Stimulated activated CD4-positive, alpha-beta T cell treated with anti-CD3 and anti-CD28 coated beads, Interleukin-4, amount 100 ng/mL, for 48 hours (primary cell): ENCODE results near the gene DDX49.
"Not testable (repeated sequence)": the region's sequence is repeated elsewhere in the genome, so short reads cannot be mapped to it uniquely, and the experiment has no call there.

Experiments used
- DNase-seq, 2 donors: peaks; one replicate each; pipeline ENCODE4 v3.0.0-alpha.2; 2020; ENCODE audit warnings: low read depth in 2 of 2

DDX49 gene

GRCh38 chr19:18895824-18896341, 23.6 kb upstream of the DDX49 start, which contains the start of gene CERS1:
Gene CERS1 (minus strand): TSS chr19:18896158. CDS start chr19:18896072, 86 bp downstream.
- DNase-seq = no peak

DNA sequence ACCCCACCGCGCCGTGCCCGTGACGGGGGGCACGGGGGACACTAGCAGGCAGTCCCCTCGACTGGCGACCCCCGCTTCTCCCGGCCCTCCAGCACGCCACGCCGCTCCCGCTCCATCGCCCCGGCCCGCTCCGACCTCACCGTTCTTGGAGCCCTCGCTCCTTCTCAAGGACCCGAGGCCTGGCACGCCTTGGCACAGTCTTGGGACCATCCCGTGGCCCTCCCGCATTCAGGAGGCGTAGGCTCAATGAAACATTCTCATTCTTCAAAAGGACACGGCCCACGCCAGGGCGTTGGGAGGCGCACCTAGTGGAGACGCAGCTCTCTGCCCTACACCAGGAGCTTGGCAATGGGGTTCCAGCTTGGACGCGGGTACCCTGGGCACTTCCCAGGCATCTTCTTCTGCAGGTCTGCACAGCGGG, 23.1 kb upstream of the DDX49 start:
- no peak for DNase-seq

DNA sequence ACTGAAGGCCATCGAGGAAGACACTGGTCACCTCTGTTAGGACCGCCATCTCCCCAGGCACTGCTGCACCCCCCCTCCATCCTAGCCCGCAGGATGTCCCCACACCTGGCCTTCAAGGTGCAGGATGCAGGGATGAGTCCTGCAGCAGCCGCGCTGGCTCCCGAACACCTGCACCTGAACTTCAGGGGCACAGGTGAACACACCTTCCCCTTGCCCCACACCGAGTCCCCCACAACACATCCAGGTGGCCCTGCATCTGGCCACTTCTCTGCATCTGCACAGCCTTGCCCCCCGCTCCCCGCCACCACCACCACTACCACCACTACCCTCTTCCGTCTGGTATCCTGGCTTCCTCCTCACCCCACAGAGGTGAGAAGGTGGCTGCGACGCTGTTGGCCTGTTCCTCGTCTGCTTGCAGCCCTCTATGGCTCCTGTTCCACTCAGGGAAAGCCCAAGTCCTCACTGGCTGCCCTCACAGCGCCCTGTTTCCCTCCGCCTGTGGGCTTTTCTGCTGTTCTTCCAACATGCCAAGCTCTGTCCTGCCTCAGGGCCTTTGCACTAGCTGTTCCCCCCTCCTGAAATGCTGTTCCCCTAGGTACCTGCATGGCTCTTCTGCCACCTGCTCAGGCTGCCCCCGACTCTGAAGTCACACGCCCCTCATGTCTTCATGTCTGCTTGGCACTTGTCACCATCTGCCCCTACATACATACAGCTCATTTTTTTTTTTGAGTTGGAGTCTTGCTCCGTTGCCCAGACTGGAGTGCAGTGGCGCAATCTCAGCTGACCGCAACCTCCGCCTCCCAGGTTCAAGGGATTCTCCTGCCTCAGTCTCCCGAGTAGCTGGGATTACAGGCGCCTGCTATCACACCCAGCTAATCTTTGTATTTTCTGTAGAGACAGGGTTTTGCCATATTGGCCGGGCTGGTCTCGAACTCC, 22.2 kb upstream of the DDX49 start:
- no peak for DNase-seq

DNA sequence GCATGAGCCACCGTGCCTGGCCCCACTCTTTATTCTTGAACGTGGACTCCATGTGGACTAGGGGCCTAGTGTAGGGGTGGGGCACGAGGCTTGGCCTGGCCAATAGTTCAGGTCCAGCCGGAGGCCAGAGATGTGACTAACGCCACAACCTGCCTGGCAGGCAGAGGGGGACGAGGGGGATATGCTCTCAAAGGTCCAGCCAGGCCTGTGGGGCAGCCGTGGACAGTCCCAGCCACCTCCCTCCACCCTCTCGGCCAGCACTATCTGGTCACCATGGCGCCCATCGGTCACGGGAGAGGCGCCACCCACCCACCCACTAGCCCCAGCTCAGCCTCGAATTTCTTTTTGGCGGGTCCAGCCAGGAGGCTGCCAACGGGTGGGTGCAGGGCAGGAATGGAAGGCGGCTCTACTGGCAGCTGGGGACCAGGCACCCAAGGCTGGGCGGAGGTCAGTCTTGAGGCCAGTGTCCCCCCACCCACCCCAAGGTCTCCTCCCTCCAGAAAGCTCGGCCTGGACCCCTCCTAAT, 21.4 kb upstream of the DDX49 start:
- no peak for DNase-seq

DNA sequence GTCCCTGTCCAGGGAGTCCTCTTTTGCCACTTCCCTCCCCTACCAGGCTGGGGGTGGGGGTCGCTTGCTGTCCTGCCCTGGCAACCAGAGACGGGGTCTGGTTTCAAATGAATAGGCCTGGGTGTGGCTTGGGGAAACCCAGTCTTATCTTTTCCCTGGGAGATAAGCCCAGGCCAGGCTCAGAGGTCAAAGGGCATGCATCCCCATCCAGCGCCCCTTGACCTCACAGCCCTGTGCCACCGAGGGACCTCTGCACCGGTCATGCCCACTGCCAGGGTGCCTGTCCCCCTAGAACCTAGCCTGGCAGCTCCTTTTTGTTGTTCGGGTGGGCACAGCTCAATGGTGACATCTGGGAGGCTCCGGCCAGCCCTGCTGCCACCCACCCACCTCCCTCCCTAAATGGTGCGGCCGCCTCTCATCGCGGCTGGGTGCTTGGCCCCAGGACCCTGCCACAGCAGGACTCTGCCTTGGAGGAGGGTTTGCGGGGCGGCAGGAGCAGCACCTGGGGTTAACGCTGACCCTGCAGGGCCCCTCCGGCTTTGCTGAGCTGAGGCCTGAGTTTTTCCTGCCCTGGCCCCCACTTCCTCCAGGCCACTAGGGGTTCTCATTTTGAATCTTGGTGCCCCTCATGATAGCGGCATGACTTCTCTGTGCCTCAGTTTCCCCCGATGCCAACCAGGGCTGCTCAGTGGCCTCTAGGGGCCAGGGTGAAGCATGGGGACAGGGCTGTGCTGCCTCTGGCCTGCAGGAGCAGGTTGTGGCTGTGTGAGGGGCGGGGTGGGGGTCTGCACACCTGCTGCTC, 20.7 kb upstream of the DDX49 start:
- DNase-seq = no peak

DNA sequence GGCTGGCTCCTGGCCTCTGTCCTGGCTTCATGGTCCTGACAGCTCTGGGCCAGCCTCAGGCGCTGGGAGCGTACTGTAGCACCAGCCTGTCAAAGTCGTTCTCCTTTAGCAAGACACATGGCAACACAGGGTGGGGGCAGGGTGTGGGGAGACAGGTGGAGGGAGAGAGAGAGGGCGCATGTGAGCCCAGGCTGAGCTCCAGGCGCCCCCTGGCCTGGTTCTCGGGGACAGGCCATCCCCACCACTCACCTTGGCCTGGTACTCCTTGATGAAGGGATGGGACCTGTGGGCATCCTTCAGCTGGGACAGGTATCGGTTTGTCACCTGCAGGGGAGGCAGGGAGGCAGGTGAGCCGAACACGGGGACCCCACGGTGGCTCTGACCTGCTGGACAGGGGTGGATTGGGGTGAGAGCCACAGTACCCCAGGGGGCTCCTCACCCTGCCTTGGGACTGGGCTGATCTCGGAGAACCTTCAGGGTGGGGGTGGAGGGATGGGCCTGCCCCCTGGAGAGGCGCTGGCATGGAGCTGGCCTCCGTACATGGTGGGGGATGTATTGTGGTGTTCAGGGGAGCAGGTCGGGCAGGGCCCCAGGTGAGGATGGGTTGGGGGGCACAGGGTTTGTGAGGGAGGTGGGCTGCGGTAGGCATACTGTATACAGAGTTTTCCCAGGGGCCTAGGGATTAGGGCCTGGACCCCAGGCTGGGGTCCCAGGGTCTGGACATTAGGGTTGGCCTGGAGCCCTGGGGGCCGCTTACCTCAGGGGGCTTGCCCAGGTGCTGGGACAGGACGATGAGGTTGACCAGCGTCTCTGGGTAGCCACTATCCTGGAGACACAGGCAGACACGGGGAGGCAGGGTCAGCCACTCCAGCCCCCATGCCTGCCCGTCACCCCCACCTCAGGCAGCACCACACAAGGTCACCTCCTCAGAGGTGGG, 19.6 kb upstream of the DDX49 start:
- no peak for DNase-seq

GRCh38 chr19:18900700-18901481, 18.6 kb upstream of the DDX49 start:
- DNase-seq = no peak

- DNase-seq = no peak
These were observed 18.0 kb upstream of the DDX49 start for GRCh38 chr19:18901491-18901890.

- not testable (repeated sequence) for DNase-seq
These were observed 17.0 kb upstream of the DDX49 start for GRCh38 chr19:18902519-18902918.

GRCh38 chr19:18903156-18904037, 16.1 kb upstream of the DDX49 start:
- no peak for DNase-seq

DNA sequence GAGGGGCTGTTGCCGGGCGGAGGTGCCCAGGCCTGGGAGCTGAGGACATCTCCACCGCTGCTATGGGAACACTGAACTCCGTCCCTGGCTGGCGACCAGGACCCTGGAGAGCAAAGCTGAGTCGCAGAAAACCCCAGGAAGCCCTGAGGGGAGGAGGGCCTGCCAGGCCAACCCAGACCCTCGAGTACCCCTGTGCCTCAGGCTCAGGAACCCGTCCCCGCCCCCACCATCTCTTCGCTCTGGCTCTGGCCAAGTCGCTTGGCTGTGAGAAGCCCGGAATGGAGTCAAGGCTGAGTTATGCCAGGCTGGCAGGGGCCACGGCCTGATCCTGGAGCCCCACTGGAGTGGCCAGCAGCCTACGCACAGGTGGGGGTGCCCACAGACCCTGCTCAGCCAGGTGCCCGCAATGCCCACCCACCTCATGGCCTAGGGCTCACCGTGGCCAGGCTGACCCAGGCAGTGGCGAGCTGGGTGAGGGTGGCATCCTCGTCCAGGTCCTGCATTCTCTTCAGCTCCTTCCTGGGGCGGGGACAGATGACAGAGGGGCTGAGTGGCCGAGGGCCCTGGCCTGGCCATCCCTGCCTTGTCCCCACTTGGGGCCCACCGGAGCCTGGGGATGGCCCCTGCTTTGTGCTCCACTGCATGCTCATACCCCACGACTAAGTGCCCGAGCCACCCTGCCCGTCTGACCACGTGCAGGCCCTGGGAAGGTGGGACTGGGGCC, 15.0 kb upstream of the DDX49 start:
- DNase-seq = no peak

- DNase-seq = no peak
These were observed 14.5 kb upstream of the DDX49 start for GRCh38 chr19:18905058-18905456.

- no peak for DNase-seq
These were observed 13.8 kb upstream of the DDX49 start for GRCh38 chr19:18905513-18906236.

GRCh38 chr19:18906605-18907519, 12.7 kb upstream of the DDX49 start:
- DNase-seq = no peak

- no peak for DNase-seq
These were observed 10.4 kb upstream of the DDX49 start for GRCh38 chr19:18908917-18909619.

GRCh38 chr19:18910010-18910409, 9.5 kb upstream of the DDX49 start:
- DNase-seq = no peak
